Measurements from ENCODE around the gene CLIC3.

DNA sequence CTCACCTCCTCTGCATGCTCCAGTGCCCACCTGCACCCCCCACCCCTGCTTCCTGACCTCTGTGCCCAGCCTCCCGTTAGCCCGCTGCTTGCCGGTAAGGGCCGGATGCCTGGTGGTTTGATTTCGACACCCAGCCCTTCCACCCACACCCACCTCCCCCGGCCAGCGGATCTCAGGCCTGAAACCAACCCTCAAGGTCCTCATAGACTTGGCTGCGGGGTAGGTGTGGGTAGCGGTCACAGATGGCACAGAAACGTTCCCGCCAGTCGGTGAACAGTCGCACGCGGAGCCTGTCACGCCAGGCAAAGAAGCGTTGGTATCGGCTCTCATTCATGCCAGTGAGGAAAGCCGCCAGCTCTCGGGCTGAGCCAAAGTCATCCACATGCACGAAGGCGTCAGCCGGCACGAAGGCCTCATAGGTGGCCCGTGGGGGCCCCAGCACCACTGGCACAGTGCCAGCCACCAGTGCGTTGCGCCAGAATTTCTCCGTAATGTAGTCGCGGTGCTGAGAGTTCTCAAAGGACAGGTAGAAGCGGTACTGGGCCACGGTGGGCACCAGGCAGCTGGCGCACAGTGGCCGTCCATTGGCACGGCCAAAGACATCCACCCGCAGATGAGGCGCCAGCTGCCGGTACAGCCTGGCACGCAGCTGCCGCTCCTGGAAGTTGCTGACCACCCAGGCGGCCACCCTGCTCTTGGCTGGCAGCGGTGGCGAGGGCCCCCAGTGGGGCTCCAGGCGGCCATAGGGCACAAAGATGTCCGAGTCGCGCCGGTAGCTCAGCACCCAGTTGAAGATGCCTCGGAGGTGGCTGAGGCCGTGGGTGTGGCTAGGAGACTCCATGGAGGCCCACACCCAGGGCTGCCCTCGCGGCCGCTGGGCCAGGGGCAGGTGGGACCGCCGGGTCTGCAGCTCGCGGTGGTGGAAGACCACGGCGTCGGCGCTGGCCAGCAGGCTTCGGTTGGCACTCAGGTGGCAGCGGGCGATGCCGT is 34.5 kb upstream of the CLIC3 start:
- TF ChIP-seq, protein P1, sequence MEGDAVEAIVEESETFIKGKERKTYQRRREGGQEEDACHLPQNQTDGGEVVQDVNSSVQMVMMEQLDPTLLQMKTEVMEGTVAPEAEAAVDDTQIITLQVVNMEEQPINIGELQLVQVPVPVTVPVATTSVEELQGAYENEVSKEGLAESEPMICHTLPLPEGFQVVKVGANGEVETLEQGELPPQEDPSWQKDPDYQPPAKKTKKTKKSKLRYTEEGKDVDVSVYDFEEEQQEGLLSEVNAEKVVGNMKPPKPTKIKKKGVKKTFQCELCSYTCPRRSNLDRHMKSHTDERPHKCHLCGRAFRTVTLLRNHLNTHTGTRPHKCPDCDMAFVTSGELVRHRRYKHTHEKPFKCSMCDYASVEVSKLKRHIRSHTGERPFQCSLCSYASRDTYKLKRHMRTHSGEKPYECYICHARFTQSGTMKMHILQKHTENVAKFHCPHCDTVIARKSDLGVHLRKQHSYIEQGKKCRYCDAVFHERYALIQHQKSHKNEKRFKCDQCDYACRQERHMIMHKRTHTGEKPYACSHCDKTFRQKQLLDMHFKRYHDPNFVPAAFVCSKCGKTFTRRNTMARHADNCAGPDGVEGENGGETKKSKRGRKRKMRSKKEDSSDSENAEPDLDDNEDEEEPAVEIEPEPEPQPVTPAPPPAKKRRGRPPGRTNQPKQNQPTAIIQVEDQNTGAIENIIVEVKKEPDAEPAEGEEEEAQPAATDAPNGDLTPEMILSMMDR (conservative IDR thresholded peaks at IDR 0.05; ENCODE audit: low read length) = no peak
- TF ChIP-seq EZH2phosphoT487 (IDR thresholded peaks at IDR 0.05; ENCODE audit: borderline replicate concordance, low read depth, low read length) = no peak
